ENCODE results near the gene DRD4.
"Not testable (repeated sequence)": the region's sequence is repeated elsewhere in the genome, so short reads cannot be mapped to it uniquely, and the experiment has no call there.

Gene DRD4

DNA sequence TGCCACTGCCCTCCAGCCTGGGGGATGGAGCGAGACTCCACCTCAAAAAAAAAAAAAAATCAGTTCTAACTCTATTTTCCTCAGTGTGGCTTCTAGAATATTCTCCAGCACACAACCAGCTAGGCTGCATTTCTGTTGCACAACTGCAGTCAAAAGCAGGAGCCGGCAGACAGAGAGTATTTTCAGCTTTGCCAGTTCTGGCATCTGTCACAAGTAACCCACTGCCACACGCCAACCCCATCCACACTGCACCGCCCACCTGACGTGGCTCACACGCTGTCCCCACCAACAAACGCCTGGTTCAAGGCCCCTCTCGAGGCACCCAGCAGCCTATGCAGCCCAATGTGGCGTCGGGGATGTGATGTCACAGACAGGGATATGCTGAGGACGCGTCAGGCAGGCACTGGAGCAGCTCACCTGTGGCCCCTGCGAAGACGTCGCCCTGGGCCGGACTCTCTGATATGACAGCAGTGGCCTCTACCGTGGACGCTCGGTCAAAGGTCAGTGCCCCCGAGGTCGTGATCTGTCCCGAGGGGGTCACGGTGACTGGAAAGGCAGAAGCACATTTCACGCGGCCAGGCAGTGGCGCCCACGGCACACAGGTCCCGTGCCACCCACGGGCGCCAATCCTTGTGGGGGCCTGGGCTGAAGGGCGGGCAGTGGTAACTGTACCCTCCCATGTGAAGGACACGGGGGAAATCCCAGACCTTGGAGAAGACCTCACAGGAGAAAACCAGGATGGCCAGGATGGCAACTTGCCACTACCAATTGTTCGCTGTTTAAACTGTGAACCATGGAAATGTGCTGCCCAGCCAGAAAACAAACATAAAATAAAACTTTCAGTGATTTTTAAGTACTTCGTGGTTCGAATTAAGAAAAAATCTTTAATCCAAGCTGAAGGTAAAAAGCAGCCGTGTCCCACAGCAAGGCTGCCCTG, 42.5 kb downstream of the DRD4 start:
- Mint-ChIP-seq H3K4me3 (no peak overlapping the region), H3K27me3 (no peaks in the 10 kb centered on the region), H3K27ac (no peak overlapping the region), H3K36me3 (peaks cover 52% of the 10 kb centered on the region), H3K4me1 (peaks cover 2% of the 10 kb centered on the region), H3K9me3 (no peaks in the 10 kb centered on the region)
- CTCF ChIA-PET, result no interaction called here
- no peak for DNase-seq

GRCh38 chr11:680476-680875, 43.4 kb downstream of the DRD4 start:
- no peaks in the 10 kb centered on the region for H3K9me3 Mint-ChIP-seq
- H3K27ac Mint-ChIP-seq, result no peak overlapping the region
- H3K36me3 Mint-ChIP-seq, result peaks cover 53% of the 10 kb centered on the region
- H3K27me3 Mint-ChIP-seq, result no peaks in the 10 kb centered on the region
- peaks cover 2% of the 10 kb centered on the region for H3K4me1 Mint-ChIP-seq
- H3K4me3 Mint-ChIP-seq, result no peak overlapping the region
- no peak for DNase-seq
- CTCF ChIA-PET, result interaction anchor here (0.6 kb wide), 1 partner anchor 13 kb away, joined by 3 read pairs; no protein-coding TSS in a partner anchor

DNA sequence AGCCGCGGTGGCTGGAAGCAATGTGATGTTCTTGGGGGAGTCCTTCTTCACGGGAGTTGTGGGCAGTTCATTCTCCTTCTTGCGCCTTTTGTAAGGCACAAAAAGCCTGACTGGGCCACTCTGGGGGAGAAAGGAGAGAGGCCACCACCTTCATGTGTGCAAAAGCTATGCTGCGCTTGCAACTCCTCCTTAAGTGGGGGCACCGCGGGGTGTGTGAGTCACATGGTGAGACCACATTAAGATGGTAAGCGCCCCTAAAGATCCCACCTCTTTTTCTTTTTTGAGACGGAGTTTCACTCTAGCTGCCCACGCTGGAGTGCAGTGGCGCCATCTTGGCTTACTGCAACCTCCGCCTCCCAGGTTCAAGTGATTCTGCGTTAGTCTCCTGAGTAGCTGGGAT, 43.9 kb downstream of the DRD4 start:
- Mint-ChIP-seq H3K9me3 (no peaks in the 10 kb centered on the region), H3K27ac (no peak overlapping the region), H3K4me3 (no peak overlapping the region), H3K4me1 (peaks cover 2% of the 10 kb centered on the region), H3K27me3 (no peaks in the 10 kb centered on the region), H3K36me3 (peaks cover 53% of the 10 kb centered on the region)
- no peak for DNase-seq
- CTCF ChIA-PET, result interaction anchor here (0.6 to 0.9 kb wide), 2 partner anchors 13 to 18 kb away, joined by 3 read pairs; no protein-coding TSS in a partner anchor

DNA sequence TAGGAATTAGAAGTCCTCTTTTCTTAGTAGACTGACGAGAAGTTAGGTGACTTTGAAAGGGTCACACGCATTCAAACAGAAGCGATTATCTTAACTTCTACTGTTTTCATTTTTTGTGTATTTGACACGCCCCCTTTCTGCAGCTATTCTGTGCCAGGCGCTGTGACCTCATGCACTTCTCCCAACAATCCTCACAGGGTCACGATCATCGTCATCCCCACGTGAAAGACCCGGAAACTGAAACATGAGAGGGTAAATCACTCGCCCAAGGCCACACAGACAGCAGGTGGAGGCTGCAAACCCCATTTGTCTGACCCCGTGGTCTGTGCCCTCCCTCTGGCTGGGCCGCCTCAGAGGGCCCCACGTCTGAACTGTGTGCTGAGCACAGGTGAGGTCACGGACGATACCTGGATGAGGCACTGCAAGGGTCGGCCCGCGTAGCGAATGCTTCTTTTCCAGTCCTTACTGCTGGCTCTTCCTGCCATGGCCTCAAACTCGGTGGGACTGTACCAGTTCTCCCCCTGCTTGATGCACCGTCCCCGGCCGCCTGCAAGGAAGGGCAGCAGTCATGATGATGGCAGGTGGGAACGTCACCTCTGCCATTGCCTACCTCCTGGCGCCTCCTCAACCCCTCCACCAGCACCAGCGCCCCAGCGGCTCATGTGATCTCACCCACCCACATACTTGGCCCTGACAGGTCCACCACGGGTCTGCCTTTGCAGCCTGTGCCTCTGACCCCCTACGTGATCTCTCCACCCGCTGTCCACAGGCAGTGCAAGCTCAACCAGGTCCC, 49.6 kb downstream of the DRD4 start:
- no peak for DNase-seq
- Mint-ChIP-seq H3K36me3 (peaks cover 66% of the 10 kb centered on the region), H3K4me1 (peaks cover 26% of the 10 kb centered on the region), H3K27ac (no peak overlapping the region), H3K9me3 (no peaks in the 10 kb centered on the region), H3K27me3 (no peaks in the 10 kb centered on the region), H3K4me3 (no peak overlapping the region)
- CTCF ChIA-PET, result interaction anchor here (0.8 to 1.6 kb wide), 2 partner anchors 23 to 37 kb away, joined by 3 to 6 read pairs; no protein-coding TSS in a partner anchor

- H3K27me3 Mint-ChIP-seq, result no peaks in the 10 kb centered on the region
- H3K4me1 Mint-ChIP-seq, result peaks cover 36% of the 10 kb centered on the region
- no peak for DNase-seq
- no peaks in the 10 kb centered on the region for H3K9me3 Mint-ChIP-seq
- H3K36me3 Mint-ChIP-seq, result peaks cover 58% of the 10 kb centered on the region
- CTCF ChIA-PET, result interaction anchor here (1.6 kb wide), 1 partner anchor 36 kb away, joined by 6 read pairs; no protein-coding TSS in a partner anchor
- no peak overlapping the region for H3K27ac Mint-ChIP-seq
- H3K4me3 Mint-ChIP-seq, result no peak overlapping the region
Measured at GRCh38 chr11:687751-688150, 50.7 kb downstream of the DRD4 start.

- H3K27me3 Mint-ChIP-seq, result peaks cover 5% of the 10 kb centered on the region
- DNase-seq, result no peak
- peaks cover 56% of the 10 kb centered on the region for H3K36me3 Mint-ChIP-seq
- CTCF ChIA-PET, result no interaction called here
- H3K4me1 Mint-ChIP-seq, result peaks cover 45% of the 10 kb centered on the region
- peak overlapping the region; percentile 60 for H3K27ac Mint-ChIP-seq
- H3K9me3 Mint-ChIP-seq, result no peaks in the 10 kb centered on the region
- H3K4me3 Mint-ChIP-seq, result no peak overlapping the region
Measured at GRCh38 chr11:688681-689080, 51.6 kb downstream of the DRD4 start.

DNA sequence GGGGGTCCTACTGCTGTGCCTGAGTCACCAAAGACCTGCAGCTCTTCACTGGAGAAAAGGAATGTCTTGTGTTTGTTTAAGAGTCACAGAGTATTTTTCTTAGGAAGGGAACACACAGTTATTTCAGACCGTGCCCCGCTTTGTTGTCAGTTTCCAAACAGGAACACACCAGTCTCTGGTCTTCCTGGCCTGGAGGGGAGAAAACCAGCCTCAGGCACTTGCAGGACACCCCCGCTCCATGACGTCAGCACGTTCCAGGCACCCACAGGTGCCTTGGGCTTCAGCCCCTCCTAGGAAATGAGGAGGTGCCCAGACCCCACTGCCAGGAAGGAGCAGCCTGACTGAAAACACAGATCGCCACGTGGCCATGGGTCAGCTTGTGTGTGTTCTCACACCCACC, 52.6 kb downstream of the DRD4 start:
- Mint-ChIP-seq H3K27ac (peak overlapping the region; percentile 72), H3K4me3 (no peak overlapping the region), H3K9me3 (no peaks in the 10 kb centered on the region), H3K27me3 (peaks cover 6% of the 10 kb centered on the region), H3K36me3 (peaks cover 48% of the 10 kb centered on the region), H3K4me1 (peaks cover 48% of the 10 kb centered on the region)
- CTCF ChIA-PET, result no interaction called here
- DNase-seq, result no peak

GRCh38 chr11:690244-690643, 53.2 kb downstream of the DRD4 start:
- CTCF ChIA-PET, result interaction anchor here (2.4 kb wide), 1 partner anchor 34 kb away, joined by 11 read pairs; no protein-coding TSS in a partner anchor
- not testable (repeated sequence) for H3K9me3 Mint-ChIP-seq, DNase-seq, H3K27me3 Mint-ChIP-seq
- H3K4me3 Mint-ChIP-seq, result peak overlapping the region; percentile 85
- H3K36me3 Mint-ChIP-seq, result peaks cover 46% of the 10 kb centered on the region
- H3K4me1 Mint-ChIP-seq, result peaks cover 48% of the 10 kb centered on the region
- peak overlapping the region; percentile 87 for H3K27ac Mint-ChIP-seq

Measured in activated naive CD4-positive, alpha-beta T cell treated with anti-CD3 and anti-CD28 coated beads, Interleukin-2, amount 10 ng/mL, durations not matched to agents 7 days and 5 days (primary cell).